Small intestine (tissue), 7 donors: Measurements from ENCODE around the gene FLOT1. TPM values are rescaled to one million over a fixed set of nuclear protein-coding genes. Genes with fewer than 3 reads are reported as not detected.

Source experiments
- DNase-seq, 2 donors: peaks; one replicate each; pipeline versions ENCODE4 v3.0.0 to v3.0.0-alpha.2; 2013
- FAIRE-seq: peaks from 2 replicates; lab custom pipeline; 2012; peaks lifted over from hg19 to GRCh38; lab: Jason Lieb, UNC
- H3K27ac ChIP-seq, 3 donors: one replicate each; pipeline ENCODE4 v1.5.1; 2013; ENCODE audit warnings: low read length in 2 of 3, mild to moderate bottlenecking in 2 of 3, control low read depth in 1 of 3, inconsistent platforms in 1 of 3, low read depth in 1 of 3, moderate library complexity in 1 of 3
- H3K27me3 ChIP-seq, 3 donors: one replicate each; pipeline ENCODE4 v1.6.1; 2013; ENCODE audit warnings: low read length in 3 of 3, inconsistent platforms in 1 of 3; ENCODE audit not compliant: control insufficient read depth in 3 of 3, insufficient read depth in 3 of 3
- H3K36me3 ChIP-seq, 3 donors: one replicate each; pipeline ENCODE4 v1.6.1; 2013; ENCODE audit warnings: low read length in 3 of 3, inconsistent platforms in 1 of 3, low read depth in 1 of 3, mild to moderate bottlenecking in 1 of 3, moderate library complexity in 1 of 3; ENCODE audit not compliant: control insufficient read depth in 3 of 3, insufficient read depth in 2 of 3
- H3K4me1 ChIP-seq, 3 donors: one replicate each; pipeline ENCODE4 v1.6.1; 2013; ENCODE audit warnings: low read length in 2 of 3, inconsistent platforms in 1 of 3, low read depth in 1 of 3, mild to moderate bottlenecking in 1 of 3, moderate library complexity in 1 of 3; ENCODE audit not compliant: control insufficient read depth in 3 of 3, insufficient read depth in 2 of 3
- H3K4me3 ChIP-seq, 3 donors: one replicate each; pipeline ENCODE4 v1.5.1; 2013; ENCODE audit warnings: low read length in 3 of 3, control low read depth in 1 of 3, inconsistent platforms in 1 of 3, low read depth in 1 of 3, mild to moderate bottlenecking in 1 of 3, moderate library complexity in 1 of 3
- H3K9me3 ChIP-seq, 2 donors: one replicate each; pipeline ENCODE4 v1.6.1; 2013; ENCODE audit warnings: low read depth in 1 of 2, low read length in 1 of 2; ENCODE audit not compliant: control insufficient read depth in 2 of 2, insufficient read depth in 1 of 2
- WGBS, 3 donors: extraction: QIAGEN DNeasy Blood & Tissue Kit; methylation state at CpG; one replicate each; pipeline ENCODE4 v1.1.7; 2013; 5-methylcytosine and 5-hydroxymethylcytosine counted together
- polyA plus RNA-seq, 4 donors: library from polyadenylated mRNA; stranded (reverse) in 3 of 4; unstranded in 1 of 4; fragments of 200-250 nt in 3 of 4; fragments of 120-200 nt in 1 of 4; gene quantifications; one replicate each; pipeline versions ENCODE4 v1.2.1 to v1.2.3, GENCODE V29; 2013
- donor health status: healthy with polysubstance abuse.
- donor health status: control.
- donor health status: control.
- donor health status: Bipolar disorder and iron deficiency.
- donor health status: healthy.

FLOT1 gene
- polyA plus RNA-seq, 4 donors, result 77.4 to 166 (median 144) TPM

DNA sequence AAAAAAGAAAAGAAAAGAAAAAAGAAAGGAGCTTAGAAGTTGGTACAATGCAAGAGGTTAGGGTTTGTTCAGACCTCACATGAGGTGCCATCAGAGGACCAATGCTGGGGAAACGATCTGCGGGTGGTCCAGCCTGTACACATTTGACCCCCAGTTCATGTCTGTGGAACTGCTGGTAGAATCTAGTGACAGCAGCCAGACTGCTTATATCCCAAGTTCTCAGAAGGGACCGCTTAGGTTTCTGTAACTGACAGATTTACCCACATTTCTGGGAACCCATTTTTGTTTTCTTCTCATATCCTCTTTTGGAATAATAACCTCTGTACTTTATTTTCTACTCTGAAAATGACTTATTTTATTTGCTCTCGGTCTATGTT lies 60.7 kb downstream of the FLOT1 start:
- Histone ChIP-seq H3K4me3 (peak overlapping the region in 2 of 3 donors; percentile 37 to 42), H3K4me1 (peaks cover 0 to 17% (median 0%) of the 10 kb centered on the region in 3 donors), H3K27ac (peak overlapping the region; percentile 1 to 94 (median 36)), H3K27me3 (peaks cover 0 to 8% (median 0%) of the 10 kb centered on the region in 3 donors), H3K36me3 (peaks cover 0 to 44% (median 8%) of the 10 kb centered on the region in 3 donors), H3K9me3 (no peaks in the 10 kb centered on the region)
- no peak for DNase-seq
- WGBS, 3 donors, result 42 to 86% (median 52%) methylated on average over 4 of the region's 4 CpGs
- FAIRE-seq, result no peak

DNA sequence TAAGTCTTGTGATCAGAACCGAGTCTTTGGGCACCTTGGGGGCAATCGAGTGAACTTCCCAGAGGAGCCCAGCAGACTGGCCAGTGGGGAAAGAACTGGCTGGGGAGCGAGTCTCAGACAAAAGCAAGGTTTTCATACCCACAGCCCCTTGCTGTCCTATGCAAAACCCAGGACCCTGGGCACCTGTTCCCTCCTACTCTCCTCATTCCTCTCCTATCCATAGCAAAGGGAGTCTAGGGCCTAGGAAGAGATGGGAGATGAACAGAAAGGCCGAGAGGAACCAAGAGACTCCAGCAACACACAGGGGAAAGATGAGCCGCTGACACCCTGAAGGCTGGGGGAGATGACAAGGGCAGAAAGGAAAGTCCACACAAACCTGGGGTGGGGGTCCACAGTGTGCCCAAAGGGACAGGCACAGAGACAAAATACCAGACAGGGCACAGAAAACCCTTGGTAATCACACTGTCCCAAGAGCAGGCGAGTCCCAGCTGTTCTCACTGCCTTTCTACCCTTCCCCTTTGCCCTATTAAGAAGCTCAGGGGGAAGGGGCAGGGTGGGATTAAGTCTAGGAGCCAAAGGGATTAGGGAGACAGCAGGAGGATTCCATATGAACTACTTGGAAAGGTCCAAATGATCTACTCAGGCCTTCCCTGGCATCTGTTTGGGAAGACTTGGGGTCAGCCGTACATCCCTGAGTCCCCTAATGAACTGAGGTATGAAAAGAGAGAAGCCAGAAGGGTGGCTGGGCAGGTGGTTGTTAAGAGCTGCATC lies 62.5 kb downstream of the FLOT1 start:
- DNase-seq (no peak), FAIRE-seq (no peak)
- H3K4me1 ChIP-seq, result peaks cover 0 to 10% (median 0%) of the 10 kb centered on the region in 3 donors
- H3K4me3 ChIP-seq, result peak overlapping the region in 1 of 3 donors; percentile 29
- peak overlapping the region in 1 of 3 donors; percentile 58 for H3K27ac ChIP-seq
- 47 to 57% (median 51%) methylated on average over 7 of the region's 7 CpGs for WGBS, 3 donors
- peaks cover 0 to 44% (median 15%) of the 10 kb centered on the region in 3 donors for H3K36me3 ChIP-seq
- no peaks in the 10 kb centered on the region for H3K9me3 ChIP-seq
- H3K27me3 ChIP-seq, result no peaks in the 10 kb centered on the region

DNA sequence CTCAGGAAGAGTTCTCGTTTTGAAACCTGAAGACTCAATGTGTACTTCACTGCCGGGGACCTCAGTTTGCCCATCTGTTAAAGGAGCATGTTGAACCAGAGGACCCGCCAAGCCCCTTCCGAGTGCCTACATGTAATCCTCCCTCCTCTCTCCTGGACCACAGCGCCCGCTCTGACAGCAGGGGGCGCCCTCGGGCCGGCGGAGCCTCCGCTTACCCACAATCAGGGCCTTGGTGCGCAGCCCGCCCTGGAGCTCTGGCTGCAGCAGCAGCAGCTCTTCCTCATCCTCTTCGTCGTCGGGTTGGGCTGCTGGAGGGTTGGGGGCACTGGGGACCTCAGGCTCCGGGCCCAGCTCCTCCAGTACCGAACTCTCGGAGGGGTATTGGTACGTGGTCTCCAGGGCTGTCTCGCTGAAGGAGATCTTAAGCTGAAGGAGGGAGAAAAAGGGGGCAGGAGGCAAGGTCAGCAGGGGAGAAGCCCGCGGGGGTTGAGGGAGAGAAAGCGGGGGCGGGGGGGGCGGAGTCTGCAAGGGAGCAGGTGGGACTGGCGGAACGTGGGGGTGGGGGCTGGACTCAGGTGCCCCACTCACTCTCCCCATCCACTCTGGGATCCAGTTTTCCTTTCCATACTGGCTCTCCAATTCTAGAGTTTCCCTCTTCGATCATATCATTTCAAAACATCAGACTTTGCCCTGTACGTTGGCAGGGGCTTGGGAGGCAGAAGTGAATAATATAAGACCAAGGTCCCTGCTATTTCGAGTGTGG lies 63.3 kb downstream of the FLOT1 start:
- H3K27ac ChIP-seq, result peak overlapping the region in 1 of 3 donors; percentile 58
- H3K4me1 ChIP-seq, result peaks cover 0 to 10% (median 0%) of the 10 kb centered on the region in 3 donors
- H3K9me3 ChIP-seq, result no peaks in the 10 kb centered on the region
- FAIRE-seq (no peak), DNase-seq (peak; percentile 81 to 93)
- peaks cover 0 to 44% (median 15%) of the 10 kb centered on the region in 3 donors for H3K36me3 ChIP-seq
- peak overlapping the region in 1 of 3 donors; percentile 29 for H3K4me3 ChIP-seq
- no peaks in the 10 kb centered on the region for H3K27me3 ChIP-seq
- 3 to 8% (median 3%) methylated on average over 24 to 31 of the region's 31 CpGs for WGBS, 3 donors

Other genes with a start within 250 kb of the FLOT1 start
- gene GNL1, start 186.2 kb downstream of the FLOT1 start, polyA plus RNA-seq, result 10 to 100 TPM; 25.9 to 56.7 (median 43.1) TPM
- gene PRR3, start 185.4 kb downstream of the FLOT1 start, polyA plus RNA-seq, result 10 to 100 TPM in 1 of 4 donors, 1 to 10 TPM in 3; 3.6 to 15.2 (median 5.1) TPM
- gene ABCF1, start 171.2 kb downstream of the FLOT1 start, polyA plus RNA-seq, result 10 to 100 TPM; 30.0 to 76.5 (median 38.8) TPM
- 10 to 100 TPM; 21.3 to 44.0 (median 32.5) TPM for gene PPP1R10, start 125.4 kb downstream of the FLOT1 start, polyA plus RNA-seq
- 10 to 100 TPM; 54.1 to 93.0 (median 90.3) TPM for gene MRPS18B, start 124.8 kb downstream of the FLOT1 start, polyA plus RNA-seq
- gene ATAT1, start 115.8 kb downstream of the FLOT1 start, polyA plus RNA-seq, result 10 to 100 TPM in 2 of 4 donors, 1 to 10 TPM in 2; 6.5 to 28.2 (median 11.6) TPM
- 100 to 1,000 TPM in 1 of 4 donors, 10 to 100 TPM in 3; 32.6 to 125 (median 59.7) TPM for gene C6orf136, start 95.6 kb downstream of the FLOT1 start, polyA plus RNA-seq
- gene DHX16, start 69.7 kb downstream of the FLOT1 start, polyA plus RNA-seq, result 10 to 100 TPM; 27.5 to 82.5 (median 51.4) TPM
- 10 to 100 TPM; 10.1 to 22.7 (median 17.9) TPM for gene PPP1R18, start 56.0 kb downstream of the FLOT1 start, polyA plus RNA-seq
- 10 to 100 TPM in 2 of 4 donors, 1 to 10 TPM in 2; 1.1 to 14.2 (median 8.0) TPM for gene NRM, start 51.7 kb downstream of the FLOT1 start, polyA plus RNA-seq
- 10 to 100 TPM in 2 of 4 donors, 1 to 10 TPM in 2; 1.8 to 20.7 (median 7.6) TPM for gene MDC1, start 25.4 kb downstream of the FLOT1 start, polyA plus RNA-seq
- 100 to 1,000 TPM in 2 of 4 donors, 10 to 100 TPM in 2; 47.0 to 371 (median 188) TPM for gene TUBB, start 22.3 kb downstream of the FLOT1 start, polyA plus RNA-seq
- gene IER3, start 1.9 kb upstream of the FLOT1 start, polyA plus RNA-seq, result 10 to 100 TPM; 13.4 to 69.5 (median 14.7) TPM
- 100 to 1,000 TPM in 1 of 4 donors, 10 to 100 TPM in 3; 45.7 to 185 (median 66.5) TPM for gene DDR1, start 141.8 kb upstream of the FLOT1 start, polyA plus RNA-seq
- 10 to 100 TPM; 21.5 to 22.3 (median 22.1) TPM for gene GTF2H4, start 165.5 kb upstream of the FLOT1 start, polyA plus RNA-seq
- 10 to 100 TPM; 25.4 to 54.9 (median 41.9) TPM for gene VARS2, start 171.6 kb upstream of the FLOT1 start, polyA plus RNA-seq
- 1 to 10 TPM in 2 of 4 donors, under 1 TPM in 1, not detected in 1; 0.83 to 3.2 (median 1.6) TPM for gene SFTA2, start 189.5 kb upstream of the FLOT1 start, polyA plus RNA-seq
- 1 to 10 TPM in 2 of 4 donors, under 1 TPM in 2; 0.01 to 1.1 (median 0.57) TPM for gene MUCL3, start 198.3 kb upstream of the FLOT1 start, polyA plus RNA-seq
- under 1 TPM in 3 of 4 donors, not detected in 1; 0.22 to 0.89 (median 0.81) TPM for gene MUC21, start 241.0 kb upstream of the FLOT1 start, polyA plus RNA-seq